Activated CD4-positive, alpha-beta T cell treated with anti-CD3 and anti-CD28 coated beads, Interleukin-2, amount 50 U/mL, for 4 hours (primary cell): ENCODE measurements around the gene FGF3.

Source experiments
- DNase-seq, 2 experiments: peaks; one replicate each; pipeline ENCODE4 v3.0.0-alpha.2; 2020

Gene FGF3

GRCh38 chr11:69818603-69819441 is at the start of gene FGF3:
TSS of gene FGF3 (minus strand) at chr11:69819416. CDS start at chr11:69818933, 483 bp downstream.
- no peak for DNase-seq

GRCh38 chr11:69868871-69869270 is 49.7 kb upstream of the FGF3 start:
- DNase-seq = no peak

GRCh38 chr11:69868006-69868810 is 49.0 kb upstream of the FGF3 start:
- DNase-seq = no peak

GRCh38 chr11:69867076-69868005 is 48.1 kb upstream of the FGF3 start:
- no peak for DNase-seq

- DNase-seq = no peak
Measured at GRCh38 chr11:69866648-69867047, 47.4 kb upstream of the FGF3 start.

GRCh38 chr11:69865707-69866106 is 46.5 kb upstream of the FGF3 start:
- no peak for DNase-seq

- no peak for DNase-seq
Measured at GRCh38 chr11:69864686-69865661, 45.8 kb upstream of the FGF3 start.

- DNase-seq = no peak
Measured at GRCh38 chr11:69863544-69864200, 44.5 kb upstream of the FGF3 start.

GRCh38 chr11:69862797-69863543 is 43.8 kb upstream of the FGF3 start:
- no peak for DNase-seq

GRCh38 chr11:69862331-69862771 is 43.1 kb upstream of the FGF3 start:
- DNase-seq = no peak

GRCh38 chr11:69861901-69862300 is 42.7 kb upstream of the FGF3 start:
- no peak for DNase-seq

GRCh38 chr11:69860796-69861445 is 41.7 kb upstream of the FGF3 start:
- no peak for DNase-seq

- no peak for DNase-seq
Measured at GRCh38 chr11:69860244-69860643, 41.0 kb upstream of the FGF3 start.

- DNase-seq = no peak
Measured at GRCh38 chr11:69859275-69859934, 40.2 kb upstream of the FGF3 start.

GRCh38 chr11:69855421-69855820 is 36.2 kb upstream of the FGF3 start:
- no peak for DNase-seq

- no peak for DNase-seq
Measured at GRCh38 chr11:69854713-69855112, 35.5 kb upstream of the FGF3 start.

GRCh38 chr11:69852056-69852455 is 32.8 kb upstream of the FGF3 start:
- DNase-seq = no peak

- DNase-seq = no peak
Measured at GRCh38 chr11:69848201-69848600, 29.0 kb upstream of the FGF3 start.

GRCh38 chr11:69844396-69844795 is 25.2 kb upstream of the FGF3 start:
- no peak for DNase-seq
